ENCODE results near the gene SEC22C.

Gene SEC22C

DNA sequence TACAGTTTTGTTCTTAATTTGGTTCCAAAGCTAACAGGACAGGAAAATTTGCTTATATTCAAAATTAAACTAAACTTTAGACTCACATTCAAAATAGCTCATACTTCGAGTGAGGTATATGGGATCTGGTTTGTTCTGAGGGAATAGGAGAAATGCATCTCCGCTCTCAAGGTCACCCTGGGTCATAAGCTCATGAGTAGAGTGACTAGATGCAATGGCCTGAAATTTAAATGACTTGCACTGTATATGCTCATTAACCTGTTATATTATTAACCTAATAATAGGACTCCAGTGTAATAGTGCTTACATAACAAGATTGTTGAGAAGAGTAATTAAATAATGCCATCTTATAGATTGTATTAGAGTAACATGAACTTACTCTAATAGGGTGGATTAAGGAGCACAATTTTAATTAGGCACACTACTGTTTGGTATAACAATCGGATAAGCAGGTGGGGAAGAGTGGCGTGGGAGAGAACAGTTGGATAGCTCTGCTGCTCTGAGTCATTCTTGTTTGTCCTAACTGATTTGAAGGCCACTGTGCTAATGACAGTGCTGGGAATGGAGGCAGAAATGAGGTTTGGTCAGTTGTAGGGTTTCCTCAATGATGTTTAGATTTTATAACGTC, 23.9 kb upstream of the SEC22C start:
- POLR2A ChIA-PET = interaction anchor here (0.6 kb wide), 1 partner anchor 575 kb away, joined by 5 read pairs; no protein-coding TSS in a partner anchor
- DNase-seq = no peak
- Histone ChIP-seq H3K9me3 (ENCODE audit: control extremely low read depth in 1 of 5, control insufficient read depth in 4 of 5, insufficient read depth in 2 of 5, low read depth in 1 of 5, low read length in 4 of 5) (peaks cover 0 to 5% (median 0%) of the 10 kb centered on the region in 5 experiments), H3K4me1 (ENCODE audit: control extremely low read depth in 1 of 4, control insufficient read depth in 4 of 4, insufficient read depth in 4 of 4, low read length in 3 of 4) (peaks cover 4 to 21% (median 11%) of the 10 kb centered on the region in 4 experiments), H3K27me3 (replicated peaks in 2 of 5; ENCODE audit: control insufficient read depth in 4 of 5, insufficient read depth in 5 of 5, low read length in 4 of 5) (no peaks in the 10 kb centered on the region), H3K4me3 (ENCODE audit: control insufficient read depth in 1 of 7, extremely low read depth in 1 of 7, insufficient read depth in 4 of 7, low read depth in 2 of 7, low read length in 6 of 7) (no peak overlapping the region), H3K27ac (ENCODE audit: insufficient read depth in 1 of 2, low read depth in 1 of 2, low read length in 2 of 2, poor library complexity in 1 of 2, severe bottlenecking in 2 of 2) (peak overlapping the region in 1 of 2 experiments; percentile 44), H3K36me3 (ENCODE audit: control insufficient read depth in 4 of 4, insufficient read depth in 4 of 4, low read length in 3 of 4) (peaks cover 4 to 36% (median 14%) of the 10 kb centered on the region in 4 experiments)
- CTCF ChIA-PET = interaction anchor here (0.7 to 1.5 kb wide), 4 partner anchors 9 to 29 kb away, joined by 3 to 8 read pairs (median 6); partner anchors contain the start of gene SS18L2
- 100% methylated on average over 2 of the region's 5 CpGs for WGBS (ENCODE audit: insufficient coverage)

DNA sequence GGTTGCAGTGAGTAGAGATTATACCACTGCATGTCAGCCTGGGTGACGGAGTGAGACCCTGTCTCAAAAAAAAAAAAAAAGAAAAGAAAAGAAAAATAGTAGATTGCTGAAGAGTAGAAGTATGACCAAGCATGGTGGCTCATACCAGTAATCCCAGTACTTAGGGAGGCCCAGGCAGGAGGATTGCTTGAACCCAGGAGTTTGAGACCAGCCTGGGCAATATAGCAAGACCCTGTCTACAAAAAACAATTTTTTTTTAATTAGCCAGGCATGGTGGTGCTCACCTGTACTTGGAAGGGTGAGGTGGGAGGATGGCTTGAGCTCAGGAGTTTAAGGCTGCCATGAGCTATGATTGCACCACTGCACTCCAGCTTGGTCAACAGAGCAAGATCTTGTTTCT, 21.2 kb upstream of the SEC22C start:
- Histone ChIP-seq H3K4me3 (ENCODE audit: control insufficient read depth in 1 of 7, extremely low read depth in 1 of 7, insufficient read depth in 4 of 7, low read depth in 2 of 7, low read length in 6 of 7) (peak overlapping the region in 2 of 7 experiments; percentile 19 to 24), H3K9me3 (ENCODE audit: control extremely low read depth in 1 of 5, control insufficient read depth in 4 of 5, insufficient read depth in 2 of 5, low read depth in 1 of 5, low read length in 4 of 5) (peaks cover 0 to 5% (median 0%) of the 10 kb centered on the region in 5 experiments)
- CTCF ChIA-PET = interaction anchor here (0.6 to 4.9 kb wide), 4 partner anchors 11 to 116 kb away, joined by 3 to 50 read pairs (median 4); partner anchors contain the start of gene SS18L2

DNA sequence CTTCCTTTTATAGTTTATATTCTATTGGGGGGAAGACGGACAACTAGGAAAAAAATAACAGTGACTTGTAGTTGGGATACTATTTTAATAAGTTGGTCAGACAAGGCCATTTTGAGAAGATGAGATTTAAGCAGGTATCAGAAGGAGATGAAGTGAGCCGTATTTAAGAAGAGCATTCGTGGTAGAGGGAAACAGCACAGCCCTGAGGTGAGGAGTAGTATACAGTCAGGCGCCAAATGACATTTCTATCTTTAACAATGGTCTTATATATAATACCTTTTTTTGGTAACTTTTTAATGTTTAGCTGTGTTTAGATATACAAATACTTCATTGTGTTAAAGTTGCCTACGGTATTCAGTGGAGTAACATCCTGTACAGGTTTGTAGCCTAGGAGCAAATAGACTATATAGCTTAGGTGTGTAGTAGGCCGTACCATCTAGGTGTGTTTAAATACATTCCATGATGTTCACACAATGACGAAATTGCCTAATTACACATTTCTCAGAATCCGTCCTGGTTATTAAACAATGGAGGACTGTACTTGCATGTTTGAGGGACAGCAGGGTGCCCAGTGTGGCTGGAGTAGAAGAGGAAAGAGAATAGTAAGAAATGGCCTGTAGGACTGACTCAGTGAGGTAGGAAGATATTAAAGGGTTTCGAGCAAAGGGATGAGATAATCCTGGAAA, 20.3 kb upstream of the SEC22C start:
- Histone ChIP-seq H3K9me3 (ENCODE audit: control extremely low read depth in 1 of 5, control insufficient read depth in 4 of 5, insufficient read depth in 2 of 5, low read depth in 1 of 5, low read length in 4 of 5) (peaks cover 0 to 5% (median 0%) of the 10 kb centered on the region in 5 experiments), H3K27me3 (replicated peaks in 2 of 5; ENCODE audit: control insufficient read depth in 4 of 5, insufficient read depth in 5 of 5, low read length in 4 of 5) (no peaks in the 10 kb centered on the region), H3K4me3 (ENCODE audit: control insufficient read depth in 1 of 7, extremely low read depth in 1 of 7, insufficient read depth in 4 of 7, low read depth in 2 of 7, low read length in 6 of 7) (peak overlapping the region in 6 of 7 experiments; percentile 70 to 92 (median 84)), H3K27ac (ENCODE audit: insufficient read depth in 1 of 2, low read depth in 1 of 2, low read length in 2 of 2, poor library complexity in 1 of 2, severe bottlenecking in 2 of 2) (peak overlapping the region; percentile 93 to 94), H3K4me1 (ENCODE audit: control extremely low read depth in 1 of 4, control insufficient read depth in 4 of 4, insufficient read depth in 4 of 4, low read length in 3 of 4) (peaks cover 6 to 20% (median 10%) of the 10 kb centered on the region in 4 experiments), H3K36me3 (ENCODE audit: control insufficient read depth in 4 of 4, insufficient read depth in 4 of 4, low read length in 3 of 4) (peaks cover 0 to 20% (median 7%) of the 10 kb centered on the region in 4 experiments)
- DNase-seq = no peak
- ChIA-PET CTCF (interaction anchor here (0.7 to 4.9 kb wide), 8 partner anchors 9 to 115 kb away, joined by 3 to 50 read pairs (median 4); partner anchors contain the start of gene SS18L2), POLR2A (interaction anchor here (0.7 to 2.2 kb wide), 2 partner anchors 11 to 95 kb away, joined by 3 to 13 read pairs; partner anchors contain the start of gene SS18L2)
- 100% methylated on average over 1 of the region's 9 CpGs for WGBS (ENCODE audit: insufficient coverage)

More for the DNA sequence above, 21.2 kb upstream of the SEC22C start:
- POLR2A ChIA-PET = no interaction called here
- Histone ChIP-seq H3K27ac (ENCODE audit: insufficient read depth in 1 of 2, low read depth in 1 of 2, low read length in 2 of 2, poor library complexity in 1 of 2, severe bottlenecking in 2 of 2) (no peak overlapping the region), H3K4me1 (ENCODE audit: control extremely low read depth in 1 of 4, control insufficient read depth in 4 of 4, insufficient read depth in 4 of 4, low read length in 3 of 4) (peaks cover 6 to 20% (median 10%) of the 10 kb centered on the region in 4 experiments), H3K27me3 (replicated peaks in 2 of 5; ENCODE audit: control insufficient read depth in 4 of 5, insufficient read depth in 5 of 5, low read length in 4 of 5) (no peaks in the 10 kb centered on the region), H3K36me3 (ENCODE audit: control insufficient read depth in 4 of 4, insufficient read depth in 4 of 4, low read length in 3 of 4) (peaks cover under 1 to 26% (median 9%) of the 10 kb centered on the region in 4 experiments)
- WGBS (ENCODE audit: insufficient coverage) = 100% methylated on average over 1 of the region's 1 CpG
- no peak for DNase-seq

DNA sequence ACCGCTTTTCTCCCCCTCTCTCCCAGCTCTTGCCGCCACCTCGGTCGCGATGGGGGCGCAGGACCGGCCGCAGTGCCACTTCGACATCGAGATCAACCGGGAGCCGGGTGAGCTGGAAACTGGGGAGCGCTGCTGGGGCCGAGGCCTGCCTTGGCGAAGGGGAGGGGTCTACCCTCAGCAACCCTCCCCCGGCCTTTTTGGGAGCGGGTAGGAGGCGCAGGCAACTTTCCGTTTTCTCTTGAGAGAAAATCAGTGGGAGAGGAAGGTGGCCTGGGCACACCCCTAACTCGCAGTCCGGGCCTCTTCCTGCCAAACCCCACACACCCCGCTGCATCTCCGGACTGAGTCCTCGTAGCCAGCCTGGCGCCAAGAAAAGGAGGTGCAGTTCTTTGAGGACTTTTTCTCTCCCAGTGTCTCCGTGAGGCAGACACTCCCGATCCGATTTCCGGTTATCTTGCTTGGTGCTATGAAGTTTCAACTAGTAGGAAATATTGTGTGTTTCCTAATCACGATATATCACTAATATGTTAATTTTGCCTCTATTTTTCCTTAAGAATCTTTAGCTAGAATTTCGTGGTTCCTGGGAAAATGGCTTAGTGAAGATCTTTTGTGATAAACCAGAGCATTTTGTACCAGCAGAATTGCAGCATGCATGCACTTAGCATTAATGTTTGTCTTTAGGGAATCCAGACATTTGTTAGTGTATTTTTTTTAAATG, 19.4 kb upstream of the SEC22C start:
- 0% methylated on average over 18 of the region's 31 CpGs for WGBS (ENCODE audit: insufficient coverage)
- ChIA-PET CTCF (interaction anchor here (1.0 to 4.9 kb wide), 8 partner anchors 8 to 36 kb away, joined by 3 to 50 read pairs (median 4); partner anchors contain the start of gene SS18L2), POLR2A (interaction anchor here (1.1 to 2.2 kb wide), 2 partner anchors 10 to 11 kb away, joined by 6 to 13 read pairs; partner anchors contain the start of gene SS18L2)
- Histone ChIP-seq H3K9me3 (ENCODE audit: control extremely low read depth in 1 of 5, control insufficient read depth in 4 of 5, insufficient read depth in 2 of 5, low read depth in 1 of 5, low read length in 4 of 5) (peaks cover 0 to 5% (median 0%) of the 10 kb centered on the region in 5 experiments), H3K4me1 (ENCODE audit: control extremely low read depth in 1 of 4, control insufficient read depth in 4 of 4, insufficient read depth in 4 of 4, low read length in 3 of 4) (peaks cover 6 to 20% (median 10%) of the 10 kb centered on the region in 4 experiments), H3K27me3 (replicated peaks in 2 of 5; ENCODE audit: control insufficient read depth in 4 of 5, insufficient read depth in 5 of 5, low read length in 4 of 5) (no peaks in the 10 kb centered on the region), H3K27ac (ENCODE audit: insufficient read depth in 1 of 2, low read depth in 1 of 2, low read length in 2 of 2, poor library complexity in 1 of 2, severe bottlenecking in 2 of 2) (peak overlapping the region; percentile 93 to 94), H3K36me3 (ENCODE audit: control insufficient read depth in 4 of 4, insufficient read depth in 4 of 4, low read length in 3 of 4) (peaks cover 0 to 19% (median 6%) of the 10 kb centered on the region in 4 experiments), H3K4me3 (ENCODE audit: control insufficient read depth in 1 of 7, extremely low read depth in 1 of 7, insufficient read depth in 4 of 7, low read depth in 2 of 7, low read length in 6 of 7) (peak overlapping the region; percentile 60 to 92 (median 84))
- peak; percentile 70 to 90 (median 84) for DNase-seq

DNA sequence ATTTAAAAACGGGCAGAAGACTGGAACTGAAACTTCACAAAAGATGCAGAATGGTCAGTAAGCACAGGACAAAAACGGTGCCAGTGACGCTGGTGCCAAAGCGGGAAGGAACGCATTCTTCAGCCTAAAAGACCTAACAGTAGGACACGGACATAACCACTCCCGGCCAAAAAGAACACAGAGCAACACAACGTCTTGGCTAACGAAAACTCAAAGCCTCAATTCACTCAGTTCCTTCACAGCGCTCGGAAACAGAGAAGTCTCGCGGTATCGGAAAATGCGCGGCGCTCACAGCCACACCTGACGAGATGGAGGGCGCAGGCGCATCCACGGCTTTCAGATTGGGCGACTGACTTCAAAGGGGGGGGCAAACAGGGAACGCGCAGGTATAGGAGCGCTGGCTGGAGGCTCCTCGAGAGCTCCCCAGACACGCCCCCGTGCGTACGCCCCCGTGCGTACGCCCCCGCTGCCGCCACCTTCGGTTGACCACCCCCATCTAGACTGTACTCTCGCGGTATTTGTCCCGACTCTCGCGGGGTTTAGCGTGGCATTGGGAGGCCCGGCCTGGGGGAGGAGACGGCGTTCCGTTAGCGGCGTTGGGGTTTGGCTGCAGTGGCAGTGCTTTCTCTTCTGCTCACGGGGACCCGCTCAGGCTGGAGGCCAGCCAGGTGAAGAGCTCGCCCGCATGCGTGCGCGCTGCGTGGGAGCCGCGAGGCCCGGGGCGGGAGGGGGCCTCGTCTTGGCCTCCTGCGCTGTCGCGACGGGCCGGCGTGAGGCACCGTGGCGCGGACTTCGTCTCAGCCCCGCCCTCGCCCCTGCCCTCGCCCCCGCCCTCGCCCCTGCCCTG, 18.6 kb upstream of the SEC22C start, which contains the start of gene NKTR:
Gene NKTR (plus strand): TSS at position 576 of the 847 bp plus-strand sequence. CDS start 321 bp downstream, outside the sequence.
- under 1% methylated on average over 41 of the region's 76 CpGs for WGBS (ENCODE audit: insufficient coverage)
- peaks cover 6 to 20% (median 10%) of the 10 kb centered on the region in 4 experiments for H3K4me1 ChIP-seq (ENCODE audit: control extremely low read depth in 1 of 4, control insufficient read depth in 4 of 4, insufficient read depth in 4 of 4, low read length in 3 of 4)
- peak within 1 kb of the TSS; percentile 93 to 94 for H3K27ac ChIP-seq (ENCODE audit: insufficient read depth in 1 of 2, low read depth in 1 of 2, low read length in 2 of 2, poor library complexity in 1 of 2, severe bottlenecking in 2 of 2)
- peak within 1 kb of the TSS; percentile 60 to 92 (median 84) for H3K4me3 ChIP-seq (ENCODE audit: control insufficient read depth in 1 of 7, extremely low read depth in 1 of 7, insufficient read depth in 4 of 7, low read depth in 2 of 7, low read length in 6 of 7)
- H3K36me3 ChIP-seq (ENCODE audit: control insufficient read depth in 4 of 4, insufficient read depth in 4 of 4, low read length in 3 of 4) = peaks cover 0 to 19% (median 8%) of the 10 kb centered on the region in 4 experiments
- POLR2A ChIA-PET = interaction anchor here (0.5 to 2.2 kb wide), 3 partner anchors 10 to 49 kb away, joined by 3 to 13 read pairs (median 6); partner anchors contain the start of gene SS18L2
- peaks cover 0 to 5% (median 0%) of the 10 kb centered on the region in 5 experiments for H3K9me3 ChIP-seq (ENCODE audit: control extremely low read depth in 1 of 5, control insufficient read depth in 4 of 5, insufficient read depth in 2 of 5, low read depth in 1 of 5, low read length in 4 of 5)
- DNase-seq = peak; percentile 99 to 100 (median 100)
- CTCF ChIA-PET = interaction anchor here (1.3 to 4.9 kb wide), 5 partner anchors 10 to 37 kb away, joined by 4 to 50 read pairs (median 7); partner anchors contain the start of gene SS18L2
- no peaks in the 10 kb centered on the region for H3K27me3 ChIP-seq (replicated peaks in 2 of 5; ENCODE audit: control insufficient read depth in 4 of 5, insufficient read depth in 5 of 5, low read length in 4 of 5)

Measured in common myeloid progenitor, CD34-positive (primary cell).